HG02884 (cell line): ENCODE results near the gene SLC66A1.
"Not testable (repeated sequence)": the region's sequence is repeated elsewhere in the genome, so short reads cannot be mapped to it uniquely, and the experiment has no call there.

Experiments
- ATAC-seq: cut with Tn5 transposase; IDR thresholded peaks from one replicate; pipeline ENCODE4 v1.9.1; 2021; ENCODE audit warnings: mild to moderate bottlenecking, moderate library complexity; ENCODE audit not compliant: unreplicated experiment

The SLC66A1 gene

DNA sequence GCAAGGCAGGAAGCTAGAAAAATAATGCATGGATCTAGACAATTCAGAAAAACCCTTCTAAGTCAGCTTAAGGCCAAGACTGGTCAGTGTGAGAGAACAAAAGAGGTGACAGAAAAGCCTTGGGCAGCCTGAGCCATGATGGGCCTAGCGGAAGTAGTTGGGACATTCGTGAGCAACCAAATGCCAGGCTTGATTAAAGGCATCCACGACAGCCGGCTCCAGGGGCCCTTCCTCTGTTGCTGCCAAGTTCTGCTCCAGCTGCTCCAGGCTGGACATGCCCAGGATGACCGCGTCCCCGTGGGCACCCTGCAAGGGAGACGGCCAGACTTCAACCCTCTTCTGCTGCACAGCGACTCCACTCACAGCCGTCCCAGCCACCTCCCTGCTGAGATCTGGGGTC, 8.0 kb upstream of the SLC66A1 start:
- not testable (repeated sequence) for ATAC-seq

DNA sequence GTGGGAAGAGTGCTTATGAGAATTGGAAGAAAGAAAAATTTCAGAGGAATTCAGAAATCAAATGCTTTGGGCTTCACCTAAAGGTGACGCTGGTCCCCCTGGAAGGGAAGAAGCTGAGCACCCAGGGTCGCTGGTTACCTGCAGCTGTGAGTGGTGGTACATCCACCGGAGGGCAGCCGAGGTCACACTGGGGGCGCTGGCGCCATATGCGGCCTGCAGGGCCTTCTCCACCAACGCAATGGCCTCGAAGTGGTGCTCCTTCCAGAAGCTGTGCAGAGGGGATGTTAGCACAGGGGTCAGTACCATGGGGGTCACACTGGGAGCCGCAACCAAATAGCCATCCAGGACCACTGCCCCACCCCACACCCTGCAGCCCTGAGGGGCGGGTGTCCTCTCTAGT, 6.2 kb upstream of the SLC66A1 start:
- ATAC-seq: no peak

DNA sequence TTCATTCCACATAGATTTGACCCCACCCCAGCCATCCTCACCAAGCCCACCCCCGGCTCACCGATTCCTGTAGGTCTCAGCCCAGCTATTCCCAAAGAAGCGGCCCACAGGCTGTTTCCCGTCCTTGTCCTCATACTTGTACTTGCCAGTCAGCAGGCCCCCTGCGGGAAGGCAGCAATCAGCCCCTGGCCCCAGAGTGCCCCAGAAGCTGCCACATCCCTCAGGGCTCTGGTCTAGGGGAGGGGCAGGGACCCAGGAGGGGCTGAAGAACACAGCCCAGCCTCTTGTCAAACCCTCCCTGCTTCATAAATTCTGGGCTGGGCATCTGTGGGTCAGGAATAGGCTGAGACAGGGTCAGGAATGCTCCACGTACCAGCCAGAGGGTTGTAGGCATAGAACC, 5.2 kb upstream of the SLC66A1 start:
- ATAC-seq: no peak

DNA sequence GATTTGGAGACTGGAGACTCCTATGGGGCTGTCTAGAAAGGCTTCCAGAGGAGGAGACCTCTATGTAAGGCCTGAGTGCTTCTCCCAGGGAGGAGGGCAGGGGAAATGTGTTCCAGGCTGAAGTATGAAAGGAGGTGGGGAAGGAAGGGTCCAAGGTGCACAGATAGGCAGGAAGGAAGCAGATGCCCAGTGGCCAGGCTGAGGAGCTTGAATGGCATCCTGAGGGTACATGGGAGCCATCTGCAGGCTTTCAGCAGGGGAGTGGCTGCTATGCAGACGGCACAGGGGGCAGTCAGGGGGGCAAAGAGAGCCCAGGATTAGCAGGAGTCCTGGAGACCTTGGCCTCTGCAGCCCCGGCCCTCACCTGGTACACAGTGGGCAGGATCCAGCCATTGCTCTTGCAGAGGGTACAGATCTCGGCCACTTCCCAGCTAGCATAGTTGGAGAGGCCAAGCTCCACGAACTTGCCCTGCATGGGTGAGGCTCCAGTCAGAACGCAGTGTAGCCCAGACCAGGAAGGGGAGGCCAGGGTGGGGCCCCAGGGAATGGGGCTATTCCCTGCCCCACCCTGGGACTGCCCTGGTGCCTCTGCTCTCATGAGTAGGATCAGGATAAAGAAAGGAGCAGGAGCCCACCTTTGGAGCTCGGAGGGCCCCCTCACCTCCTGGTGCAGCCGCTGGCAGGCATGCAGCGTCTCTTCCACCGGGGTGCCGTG, 4.2 kb upstream of the SLC66A1 start:
- ATAC-seq: no peak

DNA sequence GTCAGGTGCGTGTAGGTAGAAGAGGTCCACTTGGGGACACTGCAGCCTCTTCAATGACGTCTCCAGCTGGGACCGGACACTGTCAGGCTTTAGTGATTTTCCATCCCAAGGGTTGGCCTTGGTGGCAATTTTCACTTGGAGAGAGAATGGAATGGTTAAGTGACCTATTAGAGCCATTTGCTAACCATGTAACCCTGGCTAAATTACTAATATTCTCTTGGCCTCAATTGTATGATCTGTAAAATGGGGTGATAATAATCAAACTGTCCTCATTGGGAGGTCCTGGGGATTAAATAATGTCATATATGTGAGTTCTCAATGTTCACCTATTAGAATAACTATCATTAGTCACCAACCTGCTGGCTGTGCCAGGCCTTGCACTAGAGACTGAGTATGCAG, 3.6 kb upstream of the SLC66A1 start:
- no peak for ATAC-seq

DNA sequence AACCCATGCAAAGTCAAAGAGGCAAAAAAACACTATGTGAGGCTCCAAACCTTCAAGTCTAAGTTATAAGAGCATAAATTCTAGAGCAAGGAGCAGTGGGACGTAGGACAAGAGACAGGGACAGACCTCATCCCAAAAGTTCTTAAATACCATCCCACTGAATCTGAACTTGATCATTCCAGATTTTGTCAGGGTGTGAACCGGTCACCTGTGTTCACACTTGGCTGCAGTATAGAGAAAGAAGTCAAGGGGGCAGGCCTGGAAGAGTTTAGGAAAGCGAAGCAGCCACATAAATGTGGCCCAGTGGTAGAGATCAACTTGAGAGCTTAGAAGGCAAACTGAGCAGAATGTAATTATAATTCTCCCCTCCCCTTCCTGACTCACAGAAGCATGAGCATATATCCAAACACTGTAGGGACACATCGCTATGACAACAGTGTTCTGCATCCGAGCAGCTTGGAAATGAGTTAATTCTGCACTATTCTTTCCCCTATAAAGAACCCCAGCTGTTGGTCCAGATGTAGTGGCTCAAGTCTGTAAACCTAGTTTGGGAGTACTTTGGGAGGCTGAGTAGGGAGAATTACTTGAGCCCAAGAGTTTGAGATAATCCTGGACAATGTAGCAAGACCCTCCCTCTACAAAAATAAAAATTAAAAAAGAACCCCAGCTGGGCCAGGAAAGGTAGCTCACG, 2.9 kb upstream of the SLC66A1 start:
- no peak for ATAC-seq

DNA sequence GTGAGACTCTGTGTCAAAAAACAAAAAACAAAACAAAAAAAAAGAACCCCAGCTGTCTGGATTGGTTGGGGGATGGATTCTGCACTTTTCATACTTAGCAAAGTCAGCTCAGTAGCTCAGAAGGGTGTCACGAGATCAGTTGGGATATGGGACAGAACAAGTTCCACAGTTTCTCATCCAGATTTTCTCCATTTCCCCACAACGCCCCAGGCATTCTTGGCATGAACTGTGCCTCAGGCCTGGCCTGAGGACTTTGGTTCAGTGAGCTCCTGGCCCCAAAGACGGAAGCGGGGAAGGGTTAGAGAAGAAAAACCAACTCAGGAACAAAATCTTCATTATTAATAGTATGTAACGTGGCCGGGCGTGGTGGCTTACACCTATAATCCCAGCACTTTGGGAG, 2.1 kb upstream of the SLC66A1 start:
- no peak for ATAC-seq

DNA sequence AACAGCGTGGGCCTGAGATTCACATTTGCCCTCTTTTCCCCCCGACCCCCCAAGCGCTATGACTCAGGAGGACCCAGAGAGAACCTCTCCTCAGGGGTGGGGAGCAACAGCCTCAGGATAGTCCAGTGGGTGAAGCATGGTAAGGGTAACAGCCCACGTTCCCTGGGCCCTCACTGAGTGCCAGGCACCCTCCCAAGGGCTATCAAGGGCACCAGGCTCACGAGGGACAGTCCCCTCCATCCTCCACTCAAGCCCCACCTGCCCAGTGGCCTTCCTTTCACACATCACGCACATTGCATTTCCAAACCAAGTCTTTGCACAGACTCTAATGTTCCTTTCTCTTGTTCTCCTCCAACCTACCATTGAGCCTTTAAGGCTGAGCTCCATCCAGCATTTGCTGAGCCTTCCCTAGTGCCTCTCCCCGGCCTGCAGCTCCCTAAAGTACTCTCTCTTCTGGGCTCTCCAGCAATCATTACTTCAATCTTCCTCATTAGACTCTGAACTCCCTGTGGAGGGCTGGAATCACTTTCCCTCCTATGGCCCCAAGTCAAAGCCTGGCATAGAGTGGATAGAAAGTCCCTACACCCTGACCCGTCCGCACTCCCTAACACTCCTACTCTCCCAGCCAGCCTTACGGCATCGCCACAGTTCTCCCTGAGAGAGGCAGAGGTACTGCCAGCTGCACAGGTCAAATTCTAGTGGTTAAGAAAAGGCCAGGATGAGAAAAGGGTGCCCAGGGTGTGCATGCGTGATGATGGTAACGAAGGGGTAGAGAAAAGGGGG, 1.2 kb upstream of the SLC66A1 start:
- no peak for ATAC-seq

DNA sequence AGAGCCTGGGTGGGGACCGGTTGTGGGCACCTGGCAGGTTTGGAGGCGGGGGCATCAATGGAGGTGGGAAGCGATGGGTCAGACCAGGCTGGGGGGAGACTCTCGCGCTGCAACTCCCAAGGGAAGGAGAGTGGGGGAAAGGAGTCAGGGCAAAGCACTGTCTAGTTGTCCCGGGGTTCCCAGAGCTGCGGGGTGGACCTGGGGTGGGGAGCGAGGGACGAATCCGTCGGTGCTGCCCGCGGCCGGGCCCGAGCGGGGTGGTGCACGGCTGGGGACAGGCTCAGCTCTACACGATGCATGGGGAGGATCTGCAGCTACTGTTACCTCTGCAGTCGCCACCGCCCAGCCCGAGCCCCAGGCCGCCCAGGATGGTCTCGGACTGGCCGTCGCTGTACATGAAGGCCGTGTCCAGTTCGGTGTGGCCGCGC, 609 bp upstream of the SLC66A1 start:
- peak; percentile 5 for ATAC-seq

DNA sequence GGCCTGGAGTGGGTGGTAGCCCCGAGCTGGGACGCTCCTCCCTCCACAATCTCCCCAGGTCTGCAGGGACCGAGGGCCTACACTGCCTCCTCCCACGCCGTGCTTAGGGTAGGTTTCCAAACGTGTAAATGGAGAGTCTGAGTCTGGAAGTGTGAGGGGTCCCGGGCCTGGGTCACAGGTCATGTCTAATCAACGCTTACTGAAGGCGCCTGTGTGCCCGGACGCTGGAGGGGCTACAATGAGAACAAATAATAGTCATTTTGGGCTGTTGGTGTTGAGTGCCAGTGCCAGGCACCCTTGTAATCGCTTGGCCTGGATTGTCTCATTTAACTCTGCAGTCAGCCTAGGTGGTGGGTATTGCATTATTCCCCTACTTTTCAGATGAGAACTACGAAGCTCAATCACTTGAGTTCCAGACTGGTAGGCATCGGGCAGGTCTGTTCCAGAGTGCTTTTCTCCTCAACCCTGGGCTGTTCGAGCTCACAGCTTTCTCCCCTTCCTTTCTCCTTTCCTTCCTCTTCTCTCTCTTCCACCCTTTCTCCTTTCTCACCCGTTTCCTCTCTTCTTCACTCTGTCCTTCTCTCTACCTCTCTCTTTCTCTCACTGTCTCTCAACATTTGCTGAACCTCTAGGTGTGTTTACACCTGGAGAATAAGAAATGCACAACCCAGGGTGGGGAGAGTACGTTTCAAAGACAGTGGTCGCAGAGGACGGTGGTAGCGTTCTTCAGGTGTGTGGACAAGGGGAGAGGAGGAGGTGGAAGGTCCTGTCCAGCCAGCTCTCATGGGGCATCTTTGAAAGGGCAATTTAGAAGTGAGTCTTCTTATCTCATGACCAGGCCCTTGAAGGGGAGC, 883 bp downstream of the SLC66A1 start:
- ATAC-seq: peak; percentile 23

DNA sequence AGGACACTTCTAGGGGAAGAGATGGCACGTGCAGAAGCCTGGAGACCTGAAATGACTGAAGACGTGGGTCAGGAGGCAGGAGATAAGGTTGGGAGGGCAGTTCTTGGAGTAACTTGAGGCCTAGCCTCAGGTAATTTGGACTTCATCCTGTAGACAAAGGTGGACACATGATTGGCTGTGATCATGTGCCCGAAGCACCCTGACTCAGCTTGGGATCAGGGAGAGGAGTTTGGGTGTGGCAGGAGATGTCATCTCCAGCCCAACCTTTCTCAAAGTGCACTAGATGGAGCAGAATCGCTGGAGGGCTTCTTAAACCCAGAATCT, 1.5 kb downstream of the SLC66A1 start:
- no peak for ATAC-seq

DNA sequence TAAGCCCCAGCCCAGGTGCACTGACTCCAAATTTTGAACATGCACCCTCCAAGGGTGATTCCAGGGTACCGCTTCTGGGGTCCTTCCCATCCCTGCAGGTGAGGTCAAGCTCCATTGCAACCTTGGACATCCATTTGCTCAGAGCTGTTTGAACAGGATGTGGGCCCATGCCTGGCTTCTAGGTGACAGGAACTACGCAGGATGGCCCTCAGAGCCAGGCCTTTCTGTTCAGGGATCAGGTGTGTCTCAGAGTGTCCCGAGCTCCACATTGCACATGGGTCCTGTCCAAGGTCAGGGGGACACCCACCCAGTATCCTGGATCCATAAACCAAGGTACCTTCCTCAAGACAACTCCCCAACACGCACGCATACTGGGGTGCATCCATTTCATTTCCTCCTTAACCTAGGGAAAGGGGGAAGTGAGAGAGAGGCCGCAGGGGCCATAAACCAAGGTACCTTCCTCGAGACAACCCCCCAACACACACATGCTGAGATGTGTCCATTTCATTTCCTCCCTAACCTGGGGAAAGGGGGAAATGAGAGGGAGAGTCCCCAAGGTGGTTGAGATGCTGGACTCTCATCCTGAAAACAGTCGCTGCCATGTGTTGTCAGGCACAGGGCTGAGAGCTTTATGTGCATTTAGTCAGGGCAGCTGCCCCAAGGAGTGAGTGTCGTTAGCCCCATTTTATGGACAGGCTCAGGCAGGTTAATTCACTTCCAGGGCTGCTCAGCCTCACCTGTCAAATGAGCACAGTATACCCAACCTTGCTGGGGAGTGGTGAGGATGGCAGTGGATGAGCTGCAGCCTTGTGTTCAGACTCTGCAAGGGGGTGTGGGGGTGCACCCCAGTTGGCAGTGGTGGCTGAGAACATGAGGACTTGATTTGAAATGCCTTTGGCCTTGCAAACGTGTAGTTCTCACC, 2.1 kb downstream of the SLC66A1 start:
- no peak for ATAC-seq

DNA sequence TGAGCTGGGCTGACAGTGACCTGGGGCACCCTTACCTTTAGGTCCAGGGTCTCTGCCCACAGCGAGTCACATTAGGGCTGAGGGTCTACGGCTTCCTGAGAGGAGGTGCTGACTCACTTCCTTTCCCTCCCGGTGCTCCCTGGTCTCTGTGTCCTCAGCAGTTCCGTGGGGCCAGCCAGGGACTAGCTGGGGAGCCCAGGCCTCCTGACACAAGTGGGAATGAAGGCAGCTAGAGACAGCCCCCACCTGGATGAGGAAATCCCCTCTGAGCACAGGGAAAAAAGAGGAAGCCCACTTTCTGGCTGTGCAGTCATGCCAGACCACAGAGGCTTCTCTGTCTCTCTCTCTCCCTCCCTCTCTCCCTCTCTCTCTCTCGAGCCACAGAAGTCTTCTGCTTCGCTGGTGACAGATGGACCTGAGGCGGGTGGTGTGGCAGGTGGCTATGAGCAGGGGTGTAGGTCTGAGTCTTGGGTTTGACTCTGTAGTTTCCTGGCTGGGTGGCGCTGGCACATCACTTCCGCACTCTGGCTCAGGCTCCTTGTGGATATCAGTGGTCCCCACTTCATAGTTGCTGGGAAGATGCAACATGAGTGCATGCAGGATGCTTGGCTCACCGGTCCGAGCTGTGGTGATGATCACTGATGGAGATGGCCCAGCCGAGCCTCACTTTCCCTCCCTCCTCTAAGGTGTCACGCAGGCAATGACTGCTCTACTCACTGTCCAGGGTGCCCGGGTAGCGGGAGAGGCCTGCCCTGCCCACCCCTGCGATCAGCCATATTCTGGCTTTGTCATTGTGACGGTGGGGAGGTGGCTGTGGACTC, 3.5 kb downstream of the SLC66A1 start:
- no peak for ATAC-seq

DNA sequence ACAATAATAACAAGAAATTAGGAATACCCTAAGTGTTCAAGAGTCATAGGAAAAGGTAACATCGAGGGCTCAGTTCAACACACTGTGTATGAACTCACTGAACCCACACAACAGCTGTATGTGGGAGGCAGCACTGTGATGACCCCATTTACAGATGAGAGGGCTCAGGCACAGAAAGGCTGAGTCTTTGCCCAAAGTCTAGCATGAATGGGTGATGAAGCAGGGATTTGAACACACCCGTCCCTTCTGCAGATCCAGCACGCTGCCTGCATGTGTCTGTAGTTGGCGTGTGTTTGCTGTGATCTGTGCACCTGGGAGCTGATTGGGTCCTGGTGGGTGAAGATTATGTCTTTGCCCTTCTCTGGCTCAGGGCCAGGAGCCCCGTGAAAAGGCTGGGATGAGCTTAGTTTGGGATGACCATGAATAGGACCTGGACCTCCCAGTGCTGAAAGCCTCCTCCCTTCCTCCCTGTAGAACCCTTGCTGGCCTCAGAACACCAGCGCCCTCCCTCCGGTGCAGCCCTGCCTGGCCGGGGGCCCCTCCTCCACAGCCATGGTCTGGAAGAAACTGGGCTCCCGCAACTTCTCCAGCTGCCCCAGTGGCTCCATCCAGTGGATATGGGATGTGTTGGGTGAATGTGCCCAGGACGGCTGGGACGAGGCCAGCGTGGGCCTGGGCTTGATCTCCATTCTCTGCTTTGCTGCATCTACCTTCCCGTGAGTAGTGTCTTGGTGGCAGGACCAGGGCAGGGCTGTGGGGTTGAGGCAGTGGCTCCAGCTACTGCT, 5.2 kb downstream of the SLC66A1 start:
- no peak for ATAC-seq

DNA sequence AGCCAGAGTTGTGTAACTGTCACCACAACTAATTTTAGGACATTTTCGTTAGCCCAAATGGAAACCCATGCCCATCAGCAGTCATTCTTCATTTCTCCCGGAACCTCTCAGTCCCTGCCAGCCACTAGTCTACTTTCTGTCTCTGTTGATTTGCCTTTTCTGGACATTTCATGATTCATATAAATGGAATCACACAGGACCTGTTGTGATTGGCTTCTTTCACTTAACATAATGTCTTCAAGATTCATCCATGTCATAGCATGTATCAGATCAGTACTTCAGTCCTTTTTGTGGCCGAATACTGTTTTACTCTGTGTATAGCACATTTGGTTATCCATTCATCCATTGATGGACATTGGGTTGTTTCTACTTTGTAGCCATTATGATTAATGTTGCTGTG, 7.1 kb downstream of the SLC66A1 start:
- ATAC-seq: no peak

DNA sequence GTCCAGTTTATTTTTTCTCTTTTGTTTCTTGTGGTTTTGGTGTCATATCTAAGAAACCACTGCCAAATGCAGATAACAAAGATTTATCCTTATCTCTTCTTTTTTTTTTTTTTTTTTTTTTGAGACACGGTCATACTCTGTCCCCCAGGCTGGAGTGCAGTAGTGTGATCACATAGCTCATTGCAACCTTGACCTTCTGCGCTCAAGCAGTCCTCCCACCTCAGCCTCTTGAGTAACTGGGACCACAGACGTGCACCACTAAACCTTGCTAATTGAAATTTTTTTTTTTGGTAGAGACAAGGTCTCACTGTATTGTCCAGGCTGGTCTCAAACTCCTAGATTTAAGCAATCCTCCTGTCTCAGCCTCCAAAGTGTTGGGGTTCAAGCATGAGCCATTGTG, 8.9 kb downstream of the SLC66A1 start:
- ATAC-seq: no peak

DNA sequence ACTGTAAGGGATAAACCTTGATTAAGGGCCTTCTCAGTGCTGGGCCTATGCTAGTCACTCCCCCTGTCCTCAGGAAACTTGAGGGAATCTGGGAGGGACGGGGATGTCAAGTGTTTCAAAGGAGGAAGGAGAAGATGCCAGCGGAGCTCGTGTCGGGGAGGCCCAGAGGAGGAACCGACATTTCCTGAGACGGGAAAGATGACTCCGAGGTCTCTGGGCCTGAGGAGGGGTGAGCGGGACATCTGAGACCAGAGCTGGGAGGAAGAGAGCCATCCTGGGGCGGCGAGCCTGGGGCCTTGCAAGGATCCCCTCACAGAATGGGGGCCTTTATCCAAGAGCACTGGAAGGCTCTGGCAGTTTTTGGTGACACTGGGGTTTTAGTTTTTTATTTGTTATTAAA, 10.4 kb downstream of the SLC66A1 start:
- no peak for ATAC-seq

DNA sequence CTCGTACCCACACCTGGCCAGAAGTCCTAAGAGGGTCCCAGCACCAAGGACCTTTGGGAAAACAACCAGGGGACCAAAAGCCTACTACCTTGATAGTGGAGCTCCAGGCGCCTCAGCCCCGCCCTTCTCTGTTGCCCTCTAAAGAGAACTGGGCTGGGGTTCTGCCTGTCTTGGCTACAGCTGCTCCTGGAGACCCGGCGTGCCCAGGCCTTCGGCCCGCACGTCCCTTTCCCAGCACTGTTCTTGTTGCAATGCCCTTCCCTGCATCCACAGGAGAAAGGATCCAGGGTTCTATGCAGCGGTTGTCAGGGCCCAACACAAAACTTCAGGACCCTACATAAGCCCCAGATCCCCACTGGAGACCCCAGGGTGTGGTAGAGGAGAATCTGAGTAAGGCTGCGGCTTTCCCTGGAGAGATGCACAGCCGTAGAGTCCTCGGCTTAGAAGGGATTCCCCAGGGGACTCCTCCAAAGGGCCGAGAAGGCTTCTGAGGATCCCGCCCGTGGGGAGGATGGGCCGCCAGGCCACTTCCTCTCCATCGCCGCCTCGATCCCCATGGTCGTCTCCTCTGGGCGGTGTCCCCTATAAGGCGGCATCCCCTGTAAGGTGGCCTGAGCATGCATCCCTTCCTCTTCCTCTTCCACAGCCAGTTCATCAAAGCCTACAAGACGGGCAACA, 12.0 kb downstream of the SLC66A1 start:
- no peak for ATAC-seq
